Brain microvascular endothelial cell (primary cell): ENCODE results near the gene NIPSNAP3A.

Experiments
- DNase-seq: peaks from one replicate; pipeline ENCODE4 v3.0.0-alpha.2; 2020
- H3K27ac ChIP-seq: fragments of 250-450 bp; sonication (Bioruptor Pico); 2 replicates; pipeline ENCODE4 v1.5.1; 2020; ENCODE audit warnings: mild to moderate bottlenecking, moderate library complexity
- H3K27me3 ChIP-seq: fragments of 250-450 bp; sonication (Bioruptor Pico); replicated peaks from 2 replicates; pipeline ENCODE4 v1.5.1; 2020; ENCODE audit warnings: mild to moderate bottlenecking
- H3K36me3 ChIP-seq: fragments of 250-450 bp; sonication (Bioruptor Pico); replicated peaks from 2 replicates; pipeline ENCODE4 v1.5.1; 2020; ENCODE audit warnings: mild to moderate bottlenecking
- H3K4me3 ChIP-seq: 2 replicates; pipeline ENCODE4 v1.5.1; 2011; ENCODE audit warnings: low read depth, mild to moderate bottlenecking, control low read depth, low read length, moderate library complexity
- in situ Hi-C: cut with HindIII; loops from 2 replicates; pipeline ENCODE4 v1.10.0; 2017; ENCODE audit warnings: low sequenced_read_pairs, low pct_ligation_motif_present
- TF ChIP-seq, protein P1 (sequence below): IDR thresholded peaks from 2 replicates; pipeline ENCODE4 v1.5.1; 2011; ENCODE audit warnings: low read depth, mild to moderate bottlenecking, moderate library complexity, low read length, control low read depth, inconsistent platforms; ENCODE audit errors: missing control alignments

NIPSNAP3A gene

DNA sequence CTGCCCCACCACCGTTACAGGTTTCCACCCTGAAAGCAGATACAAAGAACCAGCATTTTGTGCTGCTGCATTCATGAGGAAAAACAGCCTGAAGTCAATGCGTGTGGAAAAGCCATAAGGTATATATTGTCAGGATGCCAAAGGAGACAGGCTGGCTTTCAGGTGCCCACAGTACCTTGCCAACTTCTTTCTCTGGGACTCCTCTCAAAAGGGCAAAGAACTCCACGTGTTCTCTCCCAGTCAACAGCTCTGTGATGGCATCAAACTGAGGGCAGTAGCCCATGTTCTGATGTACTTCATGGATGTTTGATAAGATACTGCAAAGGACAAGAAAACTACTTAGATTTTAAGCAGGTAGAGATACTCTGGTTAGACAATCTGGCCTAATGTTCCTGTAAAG lies 40.8 kb downstream of the NIPSNAP3A start:
- in situ Hi-C loops, result no loop called here
- H3K36me3 ChIP-seq, result peaks cover 98% of the 10 kb centered on the region
- TF ChIP-seq, protein P1, sequence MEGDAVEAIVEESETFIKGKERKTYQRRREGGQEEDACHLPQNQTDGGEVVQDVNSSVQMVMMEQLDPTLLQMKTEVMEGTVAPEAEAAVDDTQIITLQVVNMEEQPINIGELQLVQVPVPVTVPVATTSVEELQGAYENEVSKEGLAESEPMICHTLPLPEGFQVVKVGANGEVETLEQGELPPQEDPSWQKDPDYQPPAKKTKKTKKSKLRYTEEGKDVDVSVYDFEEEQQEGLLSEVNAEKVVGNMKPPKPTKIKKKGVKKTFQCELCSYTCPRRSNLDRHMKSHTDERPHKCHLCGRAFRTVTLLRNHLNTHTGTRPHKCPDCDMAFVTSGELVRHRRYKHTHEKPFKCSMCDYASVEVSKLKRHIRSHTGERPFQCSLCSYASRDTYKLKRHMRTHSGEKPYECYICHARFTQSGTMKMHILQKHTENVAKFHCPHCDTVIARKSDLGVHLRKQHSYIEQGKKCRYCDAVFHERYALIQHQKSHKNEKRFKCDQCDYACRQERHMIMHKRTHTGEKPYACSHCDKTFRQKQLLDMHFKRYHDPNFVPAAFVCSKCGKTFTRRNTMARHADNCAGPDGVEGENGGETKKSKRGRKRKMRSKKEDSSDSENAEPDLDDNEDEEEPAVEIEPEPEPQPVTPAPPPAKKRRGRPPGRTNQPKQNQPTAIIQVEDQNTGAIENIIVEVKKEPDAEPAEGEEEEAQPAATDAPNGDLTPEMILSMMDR, result no peak
- no peak overlapping the region for H3K27ac ChIP-seq
- H3K4me3 ChIP-seq, result no peak overlapping the region
- DNase-seq, result no peak
- no peaks in the 10 kb centered on the region for H3K27me3 ChIP-seq

DNA sequence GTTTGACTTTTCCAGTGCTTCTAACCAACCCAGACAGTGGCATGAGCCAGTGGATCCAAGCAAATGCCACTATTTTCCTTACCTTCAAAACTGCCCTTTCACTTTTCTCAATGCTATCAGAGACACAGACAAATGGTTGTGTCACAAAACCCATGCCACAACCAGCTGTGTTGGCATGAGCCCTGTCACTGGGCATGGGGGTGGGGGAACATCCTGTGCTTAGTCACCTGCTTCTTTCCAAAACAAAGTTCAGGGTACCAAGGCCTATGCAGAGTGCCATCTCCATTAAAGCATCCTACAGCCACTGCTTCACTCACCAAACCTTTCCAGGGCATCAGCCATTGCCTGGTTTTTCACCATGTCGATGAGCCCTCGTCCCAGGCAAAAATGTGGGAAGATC lies 46.6 kb downstream of the NIPSNAP3A start:
- H3K4me3 ChIP-seq, result no peak overlapping the region
- no peak for DNase-seq
- H3K27ac ChIP-seq, result no peak overlapping the region
- TF ChIP-seq, protein P1, result no peak
- H3K36me3 ChIP-seq, result peaks cover 93% of the 10 kb centered on the region
- H3K27me3 ChIP-seq, result no peaks in the 10 kb centered on the region
- in situ Hi-C loops, result no loop called here

DNA sequence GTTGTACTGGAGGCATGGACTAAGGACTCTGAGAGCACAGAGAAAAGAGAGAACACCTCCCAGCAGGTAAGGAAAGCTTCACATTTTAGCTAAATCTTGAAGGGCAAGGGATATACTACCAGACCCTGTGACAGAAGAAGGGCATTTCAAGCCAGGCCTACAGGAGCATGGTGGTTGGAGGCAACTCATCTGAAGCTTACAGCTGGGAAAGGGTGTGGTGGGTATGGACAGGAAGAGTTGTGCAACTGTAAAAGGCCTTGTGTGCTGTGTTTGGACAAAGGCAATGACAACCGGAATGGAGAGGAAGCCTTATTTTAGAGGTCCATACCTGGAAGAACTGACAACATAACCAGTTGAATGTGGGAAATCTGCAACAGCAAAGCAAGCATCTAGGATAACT lies 47.6 kb downstream of the NIPSNAP3A start:
- DNase-seq, result no peak
- Histone ChIP-seq H3K27ac (no peak overlapping the region), H3K4me3 (no peak overlapping the region), H3K27me3 (no peaks in the 10 kb centered on the region), H3K36me3 (peaks cover 93% of the 10 kb centered on the region)
- TF ChIP-seq, protein P1, result no peak
- in situ Hi-C loops, result no loop called here

DNA sequence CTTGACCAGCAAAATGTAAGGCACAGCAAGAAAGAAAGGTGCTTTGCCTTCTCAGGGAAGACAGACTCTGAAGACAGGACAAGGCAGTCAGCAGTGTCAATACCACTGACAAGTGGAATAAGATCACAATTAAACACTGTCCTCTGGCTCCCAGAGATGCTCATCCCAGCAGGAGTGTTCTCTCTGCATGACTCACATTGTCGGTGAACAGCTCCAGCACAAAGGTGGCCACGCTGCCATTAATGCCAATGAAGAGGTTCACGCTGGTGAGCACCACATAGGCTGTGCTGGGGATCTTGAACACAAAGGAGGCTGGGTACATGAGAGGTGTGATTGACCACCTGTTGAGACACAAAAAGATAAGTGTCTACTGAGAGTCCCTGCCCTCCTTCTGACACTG lies 48.4 kb downstream of the NIPSNAP3A start:
- Histone ChIP-seq H3K27me3 (no peaks in the 10 kb centered on the region), H3K27ac (no peak overlapping the region), H3K4me3 (no peak overlapping the region), H3K36me3 (peaks cover 93% of the 10 kb centered on the region)
- in situ Hi-C loops, result no loop called here
- DNase-seq, result no peak
- TF ChIP-seq, protein P1, result no peak

DNA sequence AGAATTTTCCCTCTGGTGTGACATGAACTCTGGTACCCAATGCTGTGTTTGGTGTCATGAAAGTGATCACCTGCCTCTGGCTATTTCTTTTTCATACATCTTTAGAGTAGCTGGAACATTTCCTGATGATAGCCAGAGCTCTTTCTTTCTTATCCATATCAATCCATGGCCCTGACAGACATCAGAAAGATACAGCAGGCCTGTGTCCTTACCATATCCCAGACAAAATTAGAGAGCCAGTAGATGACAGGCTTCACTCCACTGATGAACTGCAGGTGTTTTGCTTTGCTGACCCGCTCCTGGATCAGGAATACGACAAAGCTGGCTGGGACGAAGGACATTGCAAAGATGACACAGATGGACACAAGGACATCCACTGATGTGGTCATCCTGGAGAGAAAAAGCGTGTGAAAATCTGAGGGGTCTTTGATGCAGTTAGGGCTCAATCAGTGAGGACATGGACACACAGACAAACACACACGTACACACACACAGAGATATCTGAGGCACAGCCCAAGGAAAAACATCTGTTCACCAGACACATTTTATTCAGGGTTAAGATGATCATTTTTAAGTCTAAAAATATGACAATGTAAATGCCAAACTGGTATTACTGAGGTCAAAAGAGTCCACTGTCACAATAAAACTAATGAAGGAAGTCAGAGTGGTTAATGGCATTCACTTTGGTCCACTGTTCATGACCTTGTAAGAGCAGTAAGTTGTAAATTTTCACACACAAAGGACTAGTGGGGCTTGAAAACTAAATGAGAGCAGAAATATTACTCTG lies 50.9 kb downstream of the NIPSNAP3A start:
- TF ChIP-seq, protein P1, result no peak
- Histone ChIP-seq H3K27ac (no peak overlapping the region), H3K4me3 (no peak overlapping the region), H3K36me3 (peaks cover 92% of the 10 kb centered on the region), H3K27me3 (no peaks in the 10 kb centered on the region)
- DNase-seq, result no peak
- in situ Hi-C loops, result no loop called here
